Loucy (cell line): ENCODE measurements around the gene AMPH.

Experiments
- H2AFZ ChIP-seq: fragments of 200-600 bp; sonication (generic); 2 replicates; pipeline ENCODE4 v1.6.0; 2016; ENCODE audit warnings: antibody characterized with exemption, mild to moderate bottlenecking, low read length, moderate library complexity
- H3F3A ChIP-seq: fragments of 200-600 bp; 2 replicates; pipeline ENCODE4 v1.6.0; 2016; ENCODE audit warnings: antibody characterized with exemption, low read depth, mild to moderate bottlenecking
- H3K27me3 ChIP-seq: fragments of 200-600 bp; sonication (generic); 2 replicates; pipeline ENCODE4 v1.6.1; 2014; ENCODE audit warnings: low read length, mild to moderate bottlenecking; ENCODE audit not compliant: insufficient read depth, poor library complexity, severe bottlenecking
- H3K36me3 ChIP-seq: fragments of 200-600 bp; sonication (generic); 2 replicates; pipeline ENCODE4 v1.6.1; 2016; ENCODE audit warnings: low read length; ENCODE audit not compliant: insufficient read depth
- H3K4me1 ChIP-seq: fragments of 200-600 bp; sonication (generic); 2 replicates; pipeline ENCODE4 v1.5.1; 2014; ENCODE audit warnings: low read length, mild to moderate bottlenecking; ENCODE audit not compliant: insufficient read depth, poor library complexity, severe bottlenecking
- H3K4me2 ChIP-seq: fragments of 200-600 bp; sonication (generic); 2 replicates; pipeline ENCODE4 v1.6.0; 2014; ENCODE audit warnings: antibody characterized with exemption, low read length, low read depth, mild to moderate bottlenecking; ENCODE audit not compliant: poor library complexity, severe bottlenecking
- H3K4me3 ChIP-seq: fragments of 200-600 bp; sonication (generic); 2 replicates; pipeline ENCODE4 v1.5.1; 2014; ENCODE audit warnings: low read length, mild to moderate bottlenecking, mixed read lengths; ENCODE audit not compliant: poor library complexity, severe bottlenecking
- H3K79me2 ChIP-seq: fragments of 200-600 bp; sonication (generic); 2 replicates; pipeline ENCODE4 v1.6.1; 2014; ENCODE audit warnings: low read length; ENCODE audit not compliant: insufficient read depth
- H3K9ac ChIP-seq: fragments of 200-600 bp; sonication (generic); 2 replicates; pipeline ENCODE4 v1.6.0; 2014; ENCODE audit warnings: mild to moderate bottlenecking, low read depth, low read length, moderate library complexity; ENCODE audit not compliant: poor library complexity, severe bottlenecking
- H3K9me2 ChIP-seq: fragments of 200-600 bp; sonication (generic); replicated peaks from 2 replicates; pipeline ENCODE4 v1.6.1; 2016; ENCODE audit warnings: low read depth, low read length, mixed read lengths
- H3K9me3 ChIP-seq: fragments of 200-600 bp; sonication (generic); 2 replicates; pipeline ENCODE4 v1.6.1; 2014; ENCODE audit warnings: mild to moderate bottlenecking, antibody characterized with exemption, low read length, low read depth; ENCODE audit not compliant: insufficient read depth
- H4K20me1 ChIP-seq: fragments of 200-600 bp; sonication (generic); 2 replicates; pipeline ENCODE4 v1.6.0; 2014; ENCODE audit warnings: antibody characterized with exemption, low read length, mild to moderate bottlenecking; ENCODE audit not compliant: insufficient read depth, poor library complexity, severe bottlenecking
- CTCF ChIP-seq: fragments of 200-600 bp; sonication (generic); conservative IDR thresholded peaks from 2 replicates; pipeline ENCODE4 v1.5.1; 2014; ENCODE audit warnings: mild to moderate bottlenecking, antibody characterized with exemption, low read length
- EZH2phosphoT487 ChIP-seq: fragments of 200-600 bp; IDR thresholded peaks from 2 replicates; pipeline ENCODE4 v1.6.1; 2018; ENCODE audit warnings: antibody characterized with exemption, mild to moderate bottlenecking, moderate library complexity, borderline replicate concordance

AMPH gene

GRCh38 chr7:38394660-38395059 lies 236.5 kb downstream of the AMPH start:
- Histone ChIP-seq H3K79me2 (no peaks in the 10 kb centered on the region), H3K9me3 (no peaks in the 10 kb centered on the region), H4K20me1 (no peaks in the 10 kb centered on the region), H3K4me1 (peaks cover 5% of the 10 kb centered on the region), H2AFZ (no peak overlapping the region), H3K9me2 (no peaks in the 10 kb centered on the region), H3K27me3 (no peaks in the 10 kb centered on the region), H3K4me3 (no peak overlapping the region), H3K4me2 (no peak overlapping the region), H3F3A (no peaks in the 10 kb centered on the region), H3K9ac (no peak overlapping the region), H3K36me3 (no peaks in the 10 kb centered on the region)
- TF ChIP-seq CTCF (no peak), EZH2phosphoT487 (no peak)

- Histone ChIP-seq H3K9me2 (no peaks in the 10 kb centered on the region), H3K4me3 (no peak overlapping the region), H3F3A (no peaks in the 10 kb centered on the region), H3K27me3 (no peaks in the 10 kb centered on the region), H2AFZ (no peak overlapping the region), H4K20me1 (no peaks in the 10 kb centered on the region), H3K9me3 (no peaks in the 10 kb centered on the region), H3K4me1 (peaks cover 5% of the 10 kb centered on the region), H3K9ac (no peak overlapping the region), H3K79me2 (no peaks in the 10 kb centered on the region), H3K36me3 (no peaks in the 10 kb centered on the region), H3K4me2 (no peak overlapping the region)
- no peak for TF ChIP-seq EZH2phosphoT487
- no peak for TF ChIP-seq CTCF
These were observed 237.3 kb downstream of the AMPH start for GRCh38 chr7:38393874-38394273.

- H3F3A ChIP-seq = no peaks in the 10 kb centered on the region
- TF ChIP-seq CTCF (no peak), EZH2phosphoT487 (no peak)
- no peak overlapping the region for H2AFZ ChIP-seq
- no peaks in the 10 kb centered on the region for H4K20me1 ChIP-seq
- no peaks in the 10 kb centered on the region for H3K36me3 ChIP-seq
- no peak overlapping the region for H3K9ac ChIP-seq
- H3K4me2 ChIP-seq = no peak overlapping the region
- no peaks in the 10 kb centered on the region for H3K9me3 ChIP-seq
- peaks cover 5% of the 10 kb centered on the region for H3K4me1 ChIP-seq
- no peaks in the 10 kb centered on the region for H3K27me3 ChIP-seq
- H3K4me3 ChIP-seq = no peak overlapping the region
- no peaks in the 10 kb centered on the region for H3K79me2 ChIP-seq
- H3K9me2 ChIP-seq = no peaks in the 10 kb centered on the region
These were observed 239.4 kb downstream of the AMPH start for GRCh38 chr7:38391751-38392150.
